GM10248 (cell line): ENCODE data around the gene ARL15.

Source experiments
- CTCF ChIA-PET: fragments of 300-600 bp; sonication (Branson Sonifier 250); formaldehyde crosslinking; extraction: SDS; loops from one replicate; lab custom pipeline; 2021; ENCODE audit warnings: antibody characterized with exemption; lab: Yijun Ruan, JAX
- POLR2A ChIA-PET: fragments of 350-650 bp; sonication (Branson Sonifier 250); formaldehyde crosslinking; extraction: SDS; loops from one replicate; lab custom pipeline; 2020; ENCODE audit warnings: antibody characterized with exemption; lab: Yijun Ruan, JAX
- DNase-seq: peaks from one replicate; pipeline ENCODE4 v3.0.0; 2012; ENCODE audit errors: extremely low spot score
- CTCF ChIP-seq: IDR thresholded peaks from 2 replicates; pipeline ENCODE4 v1.5.1; 2012; ENCODE audit warnings: mild to moderate bottlenecking, low read depth; ENCODE audit errors: extremely low read depth, missing control alignments, control extremely low read depth

The ARL15 gene

GRCh38 chr5:54098267-54098666 lies 212.1 kb downstream of the ARL15 start:
- no peak for TF ChIP-seq CTCF
- ChIA-PET POLR2A (no interaction called here), CTCF (no interaction called here)
- DNase-seq, result no peak

- ChIA-PET POLR2A (no interaction called here), CTCF (interaction anchor here (1.3 kb wide), 1 partner anchor 10 kb away, joined by 3 read pairs; no protein-coding TSS in a partner anchor)
- no peak for DNase-seq
- no peak for TF ChIP-seq CTCF
These were observed 214.4 kb downstream of the ARL15 start for GRCh38 chr5:54095969-54096368.

GRCh38 chr5:54094706-54095105 lies 215.7 kb downstream of the ARL15 start:
- POLR2A ChIA-PET, result no interaction called here
- CTCF ChIA-PET, result no interaction called here
- DNase-seq, result no peak
- no peak for TF ChIP-seq CTCF

GRCh38 chr5:54093861-54094260 lies 216.5 kb downstream of the ARL15 start:
- CTCF ChIA-PET, result no interaction called here
- TF ChIP-seq CTCF, result no peak
- POLR2A ChIA-PET, result no interaction called here
- DNase-seq, result no peak

- DNase-seq, result no peak
- TF ChIP-seq CTCF, result no peak
- CTCF ChIA-PET, result no interaction called here
- POLR2A ChIA-PET, result no interaction called here
These were observed 217.3 kb downstream of the ARL15 start for GRCh38 chr5:54093081-54093492.

GRCh38 chr5:54091307-54092130 lies 218.9 kb downstream of the ARL15 start:
- CTCF ChIA-PET, result no interaction called here

More at GRCh38 chr5:54091307-54092130, 218.9 kb downstream of the ARL15 start:
- POLR2A ChIA-PET, result no interaction called here
- TF ChIP-seq CTCF, result no peak
- DNase-seq, result no peak
